Glutamatergic neuron (in vitro differentiated cells): ENCODE measurements around the gene PAAF1. TPM values are rescaled to one million over a fixed set of nuclear protein-coding genes. Genes with fewer than 3 reads are reported as not detected.

Experiments used
- DNase-seq: peaks from one replicate; pipeline ENCODE4 v3.0.0; 2022
- H3K27ac Mint-ChIP-seq: one replicate; pipeline ENCODE4 v1.8.0; 2020; ENCODE audit warnings: mild to moderate bottlenecking, mixed read lengths, inconsistent platforms; ENCODE audit not compliant: unreplicated experiment
- H3K27me3 Mint-ChIP-seq: one replicate; pipeline ENCODE4 v1.8.0; 2020; ENCODE audit warnings: mild to moderate bottlenecking, moderate library complexity, mixed read lengths, inconsistent platforms; ENCODE audit not compliant: unreplicated experiment
- H3K36me3 Mint-ChIP-seq: one replicate; pipeline ENCODE4 v1.8.0; 2020; ENCODE audit warnings: mild to moderate bottlenecking, mixed read lengths, inconsistent platforms; ENCODE audit not compliant: unreplicated experiment
- H3K4me1 Mint-ChIP-seq: one replicate; pipeline ENCODE4 v1.8.0; 2020; ENCODE audit warnings: mild to moderate bottlenecking, low read depth, mixed read lengths, inconsistent platforms; ENCODE audit not compliant: unreplicated experiment
- H3K4me3 Mint-ChIP-seq: one replicate; pipeline ENCODE4 v1.8.0; 2020; ENCODE audit warnings: mild to moderate bottlenecking, mixed read lengths, inconsistent platforms; ENCODE audit not compliant: unreplicated experiment
- H3K9me3 Mint-ChIP-seq: one replicate; pipeline ENCODE4 v1.8.0; 2020; ENCODE audit warnings: mild to moderate bottlenecking, moderate library complexity, mixed read lengths, inconsistent platforms; ENCODE audit not compliant: unreplicated experiment
- CTCF ChIP-seq: fragments of 200-600 bp; sonication (generic); IDR thresholded peaks from one replicate; pipeline ENCODE4 v1.5.0; 2021; ENCODE audit not compliant: partially characterized antibody, unreplicated experiment
- total RNA-seq: library from RNA; stranded (reverse); fragmentation: NEBNext Ultra II Directional; extraction: Animal tissue kit (Norgen Biotek cat#: 25700); gene quantifications from one replicate; pipeline ENCODE4 v1.2.1, GENCODE V29; 2021; ENCODE audit not compliant: unreplicated experiment

The PAAF1 gene
- total RNA-seq, 1 donor from 2014 or later, result 24.6 TPM

- H3K27me3 Mint-ChIP-seq, result peaks cover 3% of the 10 kb centered on the region
- no peak overlapping the region for H3K4me3 Mint-ChIP-seq
- H3K4me1 Mint-ChIP-seq, result peaks cover 9% of the 10 kb centered on the region
- peaks cover 4% of the 10 kb centered on the region for H3K9me3 Mint-ChIP-seq
- H3K27ac Mint-ChIP-seq, result no peak overlapping the region
- no peak for DNase-seq
- no peak for TF ChIP-seq CTCF
- H3K36me3 Mint-ChIP-seq, result peaks cover 8% of the 10 kb centered on the region
Observed at GRCh38 chr11:73869332-73869949, 7.4 kb upstream of the PAAF1 start.

GRCh38 chr11:73870261-73870660 is 6.5 kb upstream of the PAAF1 start:
- peaks cover 6% of the 10 kb centered on the region for H3K36me3 Mint-ChIP-seq

GRCh38 chr11:73872749-73873357 is 3.9 kb upstream of the PAAF1 start:
- H3K27ac Mint-ChIP-seq, result peak overlapping the region; percentile 90
- TF ChIP-seq CTCF, result no peak

More at GRCh38 chr11:73870261-73870660, 6.5 kb upstream of the PAAF1 start:
- H3K27ac Mint-ChIP-seq, result no peak overlapping the region
- H3K27me3 Mint-ChIP-seq, result peaks cover 3% of the 10 kb centered on the region
- peaks cover 4% of the 10 kb centered on the region for H3K9me3 Mint-ChIP-seq
- DNase-seq, result no peak
- no peak for TF ChIP-seq CTCF
- H3K4me1 Mint-ChIP-seq, result peaks cover 11% of the 10 kb centered on the region
- no peak overlapping the region for H3K4me3 Mint-ChIP-seq

GRCh38 chr11:73875380-73875779 is 1.4 kb upstream of the PAAF1 start:
- Mint-ChIP-seq H3K4me1 (peaks cover 15% of the 10 kb centered on the region), H3K4me3 (peak overlapping the region; percentile 99), H3K36me3 (peaks cover 6% of the 10 kb centered on the region), H3K27ac (peak overlapping the region; percentile 94), H3K9me3 (peaks cover 10% of the 10 kb centered on the region), H3K27me3 (peaks cover 6% of the 10 kb centered on the region)
- no peak for DNase-seq
- no peak for TF ChIP-seq CTCF

More at GRCh38 chr11:73872749-73873357, 3.9 kb upstream of the PAAF1 start:
- H3K9me3 Mint-ChIP-seq, result peaks cover 10% of the 10 kb centered on the region
- H3K27me3 Mint-ChIP-seq, result peaks cover 9% of the 10 kb centered on the region
- peaks cover 15% of the 10 kb centered on the region for H3K4me1 Mint-ChIP-seq
- H3K36me3 Mint-ChIP-seq, result peaks cover 6% of the 10 kb centered on the region
- peak; percentile 18 for DNase-seq
- peak overlapping the region; percentile 55 for H3K4me3 Mint-ChIP-seq

GRCh38 chr11:73875840-73876239 is 959 bp upstream of the PAAF1 start:
- H3K36me3 Mint-ChIP-seq, result peaks cover 6% of the 10 kb centered on the region
- H3K4me3 Mint-ChIP-seq, result peak overlapping the region; percentile 99
- peaks cover 6% of the 10 kb centered on the region for H3K27me3 Mint-ChIP-seq
- no peak for TF ChIP-seq CTCF
- peak overlapping the region; percentile 94 for H3K27ac Mint-ChIP-seq
- peaks cover 10% of the 10 kb centered on the region for H3K9me3 Mint-ChIP-seq
- peak; percentile 22 for DNase-seq
- H3K4me1 Mint-ChIP-seq, result peaks cover 15% of the 10 kb centered on the region
